ENCODE results near the gene NDRG3. TPM values are rescaled to one million over a fixed set of nuclear protein-coding genes. Genes with fewer than 3 reads are reported as not detected.
A peak's percentile ranks its signal among the peaks of the same experiment; 100 is the strongest.

The NDRG3 gene
- total and polyA plus RNA-seq, 12 donors: 29.0 to 91.4 (median 53.0) TPM

DNA sequence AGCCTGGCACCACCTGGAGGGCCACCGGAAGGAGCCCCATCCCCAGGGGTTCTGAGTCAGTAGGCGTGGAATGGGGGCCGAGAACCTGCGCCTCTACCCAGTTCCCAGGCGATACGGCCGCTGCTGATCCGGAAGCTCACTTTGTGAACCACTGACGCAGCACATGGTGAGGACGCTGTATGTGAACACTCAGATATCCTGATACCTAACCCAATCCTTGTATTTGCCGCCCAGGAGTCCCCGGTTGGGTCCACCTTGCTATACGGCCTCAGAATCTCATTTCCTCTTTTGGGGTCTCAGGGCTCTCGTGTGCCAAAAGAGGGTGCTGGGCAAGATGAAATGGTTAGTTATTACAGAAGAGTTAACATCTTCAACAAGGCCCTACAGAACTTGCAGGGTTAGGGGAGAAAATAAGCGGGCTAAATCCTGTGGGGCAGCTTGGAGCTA, 140.9 kb downstream of the NDRG3 start:
- peaks cover 0 to 20% of the 10 kb centered on the region in 2 donors for H3K36me3 ChIP-seq (replicated peaks in 1 of 2)
- no peaks in the 10 kb centered on the region for H3K27me3 ChIP-seq
- WGBS, 4 donors: 36 to 50% (median 39%) methylated on average over 9 to 15 of the region's 15 CpGs
- H3K27ac ChIP-seq: peak overlapping the region; percentile 65 to 94 (median 71)
- intact Hi-C loops (cut with DNase I): no loop called here
- peaks cover 17 to 28% of the 10 kb centered on the region in 2 donors for H3K4me1 ChIP-seq (replicated peaks in 1 of 2)
- H3K9me3 ChIP-seq (replicated peaks in 1 of 3): no peaks in the 10 kb centered on the region
- H3K4me3 ChIP-seq: peak overlapping the region in 1 of 4 donors; percentile 72
- TF ChIP-seq POLR2A (IDR thresholded peaks at IDR 0.05): peak in 1 of 2 donors; percentile 6
- TF ChIP-seq, protein P1, sequence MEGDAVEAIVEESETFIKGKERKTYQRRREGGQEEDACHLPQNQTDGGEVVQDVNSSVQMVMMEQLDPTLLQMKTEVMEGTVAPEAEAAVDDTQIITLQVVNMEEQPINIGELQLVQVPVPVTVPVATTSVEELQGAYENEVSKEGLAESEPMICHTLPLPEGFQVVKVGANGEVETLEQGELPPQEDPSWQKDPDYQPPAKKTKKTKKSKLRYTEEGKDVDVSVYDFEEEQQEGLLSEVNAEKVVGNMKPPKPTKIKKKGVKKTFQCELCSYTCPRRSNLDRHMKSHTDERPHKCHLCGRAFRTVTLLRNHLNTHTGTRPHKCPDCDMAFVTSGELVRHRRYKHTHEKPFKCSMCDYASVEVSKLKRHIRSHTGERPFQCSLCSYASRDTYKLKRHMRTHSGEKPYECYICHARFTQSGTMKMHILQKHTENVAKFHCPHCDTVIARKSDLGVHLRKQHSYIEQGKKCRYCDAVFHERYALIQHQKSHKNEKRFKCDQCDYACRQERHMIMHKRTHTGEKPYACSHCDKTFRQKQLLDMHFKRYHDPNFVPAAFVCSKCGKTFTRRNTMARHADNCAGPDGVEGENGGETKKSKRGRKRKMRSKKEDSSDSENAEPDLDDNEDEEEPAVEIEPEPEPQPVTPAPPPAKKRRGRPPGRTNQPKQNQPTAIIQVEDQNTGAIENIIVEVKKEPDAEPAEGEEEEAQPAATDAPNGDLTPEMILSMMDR (IDR thresholded peaks at IDR 0.05): no peak
- DNase-seq: peak; percentile 25 to 76 (median 45)

Small RNA genes lying within 50 kb of the gene (small RNA-seq; reads per million reads assigned to genes)
- gene RF00019: 0 reads per million in 2 donors

Other genes starting within 250 kb of the NDRG3 start
- 1,000 to 10,000 TPM in 3 of 9 donors, 100 to 1,000 TPM in 6; 241 to 1,128 (median 448) TPM for gene MYL9, start 204.6 kb downstream of the NDRG3 start, total RNA-seq
- gene MYL9, start 204.6 kb downstream of the NDRG3 start, polyA plus RNA-seq: 1,000 to 10,000 TPM in 2 of 3 donors, 100 to 1,000 TPM in 1; 891 to 1,967 (median 1,739) TPM
- 10 to 100 TPM in 8 of 9 donors, 1 to 10 TPM in 1; 3.7 to 17.9 (median 12.1) TPM for gene TGIF2, start 172.5 kb downstream of the NDRG3 start, total RNA-seq
- gene TGIF2, start 172.5 kb downstream of the NDRG3 start, polyA plus RNA-seq: 1 to 10 TPM; 3.4 to 5.8 (median 4.4) TPM
- gene RAB5IF, start 140.3 kb downstream of the NDRG3 start, total RNA-seq: 100 to 1,000 TPM in 4 of 9 donors, 10 to 100 TPM in 5; 54.9 to 196 (median 90.8) TPM
- gene RAB5IF, start 140.3 kb downstream of the NDRG3 start, polyA plus RNA-seq: 100 to 1,000 TPM in 1 of 3 donors, 10 to 100 TPM in 2; 44.9 to 159 (median 59.3) TPM
- gene SLA2, start 99.9 kb downstream of the NDRG3 start, total RNA-seq: 1 to 10 TPM in 2 of 9 donors, under 1 TPM in 7; 0.12 to 1.1 (median 0.42) TPM
- under 1 TPM; 0.18 to 0.72 (median 0.51) TPM for gene SLA2, start 99.9 kb downstream of the NDRG3 start, polyA plus RNA-seq
- 10 to 100 TPM in 5 of 9 donors, 1 to 10 TPM in 4; 6.7 to 19.6 (median 13.3) TPM for gene DSN1, start 27.7 kb upstream of the NDRG3 start, total RNA-seq
- 10 to 100 TPM; 18.5 to 23.5 (median 22.7) TPM for gene DSN1, start 27.7 kb upstream of the NDRG3 start, polyA plus RNA-seq
- under 1 TPM in 2 of 9 donors, not detected in 7; 0.29 to 0.33 TPM for gene TLDC2, start 130.0 kb upstream of the NDRG3 start, total RNA-seq
- gene TLDC2, start 130.0 kb upstream of the NDRG3 start, polyA plus RNA-seq: under 1 TPM in 2 of 3 donors, not detected in 1; 0.10 to 0.22 TPM
- gene SAMHD1, start 205.6 kb upstream of the NDRG3 start, total RNA-seq: 100 to 1,000 TPM in 6 of 9 donors, 10 to 100 TPM in 3; 27.1 to 232 (median 132) TPM
- gene SAMHD1, start 205.6 kb upstream of the NDRG3 start, polyA plus RNA-seq: 10 to 100 TPM; 53.7 to 70.5 (median 64.9) TPM